HepG2 (cell line): ENCODE measurements around the gene TPCN2. TPM values are rescaled to one million over a fixed set of nuclear protein-coding genes. Genes with fewer than 3 reads are reported as not detected.

ENCODE experiments used
- AKAP8 ChIP-seq: sonication (generic); formaldehyde crosslinking; IDR thresholded peaks from 2 replicates; pipeline ENCODE4 v1.5.1; 2020; ENCODE audit warnings: mild to moderate bottlenecking, missing genetic modification reagents
- DNMT1 ChIP-seq: sonication (generic); formaldehyde crosslinking; IDR thresholded peaks from 2 replicates; pipeline ENCODE4 v1.5.1; 2020; ENCODE audit warnings: mild to moderate bottlenecking, missing genetic modification reagents
- EP300 ChIP-seq, 3 experiments: sonication (generic) in 1 of 3; formaldehyde crosslinking in 1 of 3; IDR thresholded peaks; 2 replicates each; pipeline versions ENCODE4 v1.5.1 to v1.6.1; 2011 to 2020; ENCODE audit warnings: low read depth in 2 of 3, low read length in 2 of 3, borderline replicate concordance in 1 of 3, improper control_type of control experiment in 1 of 3, mild to moderate bottlenecking in 1 of 3, missing genetic modification reagents in 1 of 3, moderate library complexity in 1 of 3
- FOXO1 ChIP-seq: sonication (generic); formaldehyde crosslinking; IDR thresholded peaks from 2 replicates; pipeline ENCODE4 v1.4.0; 2020; ENCODE audit warnings: missing genetic modification reagents
- HNF4G ChIP-seq, 2 experiments: sonication (generic) in 1 of 2; formaldehyde crosslinking in 1 of 2; IDR thresholded peaks; 2 replicates each; pipeline versions ENCODE4 v1.4.0 to v1.6.1; 2011 to 2020; ENCODE audit warnings: borderline replicate concordance in 2 of 2, low read depth in 2 of 2, mild to moderate bottlenecking in 2 of 2, low read length in 1 of 2, missing genetic modification reagents in 1 of 2, moderate library complexity in 1 of 2
- ZNF33B ChIP-seq: sonication (generic); formaldehyde crosslinking; IDR thresholded peaks from 2 replicates; pipeline ENCODE4 v1.5.1; 2020; ENCODE audit warnings: mild to moderate bottlenecking, missing genetic modification reagents
- ZNF598 ChIP-seq: sonication (generic); formaldehyde crosslinking; IDR thresholded peaks from 2 replicates; pipeline ENCODE4 v1.5.1; 2020; ENCODE audit warnings: mild to moderate bottlenecking, missing genetic modification reagents, borderline replicate concordance
- ZNF672 ChIP-seq: sonication (generic); formaldehyde crosslinking; IDR thresholded peaks from 2 replicates; pipeline ENCODE4 v1.8.1; 2022; ENCODE audit warnings: missing genetic modification reagents
- ZNF841 ChIP-seq: sonication (generic); formaldehyde crosslinking; IDR thresholded peaks from 2 replicates; pipeline ENCODE4 v1.8.1; 2023; ENCODE audit warnings: missing genetic modification reagents, borderline replicate concordance
- polyA plus RNA-seq, 8 experiments: library from polyadenylated mRNA; depleted of rRNA in 3 of 8; stranded (reverse) in 7 of 8; unstranded in 1 of 8; fragments of >200 nt; fragmentation: Illumina TruSeq in 4 of 8; extraction: Trizol in 4 of 8; gene quantifications; 2 replicates each; pipeline versions ENCODE4 v1.2.1 to v1.2.3, GENCODE V29; 2011 to 2016; ENCODE audit warnings: low read depth in 4 of 8, missing spikeins in 1 of 8, mixed read lengths in 1 of 8; ENCODE audit not compliant: insufficient read depth in 1 of 8
- total RNA-seq, 5 experiments: library from RNA; depleted of rRNA; stranded (reverse); fragments of >200 nt; fragmentation: Illumina TruSeq; extraction: Trizol; gene quantifications; 2 replicates each; pipeline ENCODE4 v1.2.3, GENCODE V29; 2016; ENCODE audit warnings: low read depth in 1 of 5
- TF ChIP-seq, protein P1 (sequence below): sonication (generic); formaldehyde crosslinking; conservative IDR thresholded peaks from 2 replicates; pipeline ENCODE4 v1.4.0; 2020; ENCODE audit warnings: mild to moderate bottlenecking, missing genetic modification reagents, moderate library complexity
- TF ChIP-seq, protein P2 (sequence below): sonication (generic); formaldehyde crosslinking; conservative IDR thresholded peaks from 2 replicates; pipeline ENCODE4 v1.5.0; 2020; ENCODE audit warnings: missing genetic modification reagents
- TF ChIP-seq, protein P3 (sequence below): sonication (generic); formaldehyde crosslinking; IDR thresholded peaks from 2 replicates; pipeline ENCODE4 v1.9.0; 2021; ENCODE audit warnings: mild to moderate bottlenecking, missing genetic modification reagents
- TF ChIP-seq, protein P4 (sequence below): IDR thresholded peaks from 2 replicates; pipeline ENCODE4 v1.6.1; 2016; ENCODE audit warnings: control low read depth
- TF ChIP-seq, protein P5 (sequence below): sonication (generic); formaldehyde crosslinking; IDR thresholded peaks from 2 replicates; pipeline ENCODE4 v1.5.0; 2020; ENCODE audit warnings: missing genetic modification reagents

TPCN2 gene
- total and polyA plus RNA-seq, 2 of the 13 experiments (the other 11 are each of a cell fraction or from before 2014, with no cell fraction given), result 5.6 to 5.9 TPM

DNA sequence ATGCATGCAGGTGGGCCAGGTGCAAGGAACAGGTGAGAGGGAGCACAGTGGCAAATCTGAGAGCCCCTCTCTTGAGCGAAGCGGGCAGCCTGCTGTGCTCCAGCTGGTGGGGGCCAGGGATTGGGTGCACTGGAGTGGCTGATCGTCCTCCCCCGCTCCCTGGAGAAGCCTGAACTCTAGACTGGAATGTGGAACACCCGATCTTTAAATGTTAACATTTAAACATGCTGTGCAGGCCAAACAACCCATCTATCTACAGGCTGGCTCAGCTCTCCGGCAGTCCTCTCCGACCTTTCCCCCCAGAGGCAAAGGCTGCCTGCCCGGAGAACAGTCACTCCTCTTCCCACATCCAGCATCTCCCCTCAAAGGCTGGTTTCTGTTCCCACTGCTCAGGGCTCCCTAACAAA lies 40.8 kb upstream of the TPCN2 start (continued):
- TF ChIP-seq FOXO1 (CRISPR knock-in tag) (no peak), ZNF598 (0 out of 2 replicates have a peak, but pooled peaks have one; percentile 55), ZNF33B (CRISPR knock-in tag) (no peak), ZNF841 (no peak), ZNF672 (no peak), AKAP8 (CRISPR knock-in tag) (no peak), DNMT1 (no peak), EP300 (IDR thresholded peaks at IDR 0.05; ENCODE audit: low read depth in 2 of 2, low read length in 2 of 2) (peak in 1 of 2 experiments; percentile 6; a peak in 1 of 4 replicates), EP300 (CRISPR knock-in tag; IDR thresholded peaks at IDR 0.05; ENCODE audit: borderline replicate concordance) (no peak), HNF4G (IDR thresholded peaks at IDR 0.05; ENCODE audit: borderline replicate concordance, low read depth, low read length) (peak; percentile 84), HNF4G (CRISPR knock-in tag; IDR thresholded peaks at IDR 0.05; ENCODE audit: borderline replicate concordance, low read depth) (no peak)
- TF ChIP-seq, protein P1, sequence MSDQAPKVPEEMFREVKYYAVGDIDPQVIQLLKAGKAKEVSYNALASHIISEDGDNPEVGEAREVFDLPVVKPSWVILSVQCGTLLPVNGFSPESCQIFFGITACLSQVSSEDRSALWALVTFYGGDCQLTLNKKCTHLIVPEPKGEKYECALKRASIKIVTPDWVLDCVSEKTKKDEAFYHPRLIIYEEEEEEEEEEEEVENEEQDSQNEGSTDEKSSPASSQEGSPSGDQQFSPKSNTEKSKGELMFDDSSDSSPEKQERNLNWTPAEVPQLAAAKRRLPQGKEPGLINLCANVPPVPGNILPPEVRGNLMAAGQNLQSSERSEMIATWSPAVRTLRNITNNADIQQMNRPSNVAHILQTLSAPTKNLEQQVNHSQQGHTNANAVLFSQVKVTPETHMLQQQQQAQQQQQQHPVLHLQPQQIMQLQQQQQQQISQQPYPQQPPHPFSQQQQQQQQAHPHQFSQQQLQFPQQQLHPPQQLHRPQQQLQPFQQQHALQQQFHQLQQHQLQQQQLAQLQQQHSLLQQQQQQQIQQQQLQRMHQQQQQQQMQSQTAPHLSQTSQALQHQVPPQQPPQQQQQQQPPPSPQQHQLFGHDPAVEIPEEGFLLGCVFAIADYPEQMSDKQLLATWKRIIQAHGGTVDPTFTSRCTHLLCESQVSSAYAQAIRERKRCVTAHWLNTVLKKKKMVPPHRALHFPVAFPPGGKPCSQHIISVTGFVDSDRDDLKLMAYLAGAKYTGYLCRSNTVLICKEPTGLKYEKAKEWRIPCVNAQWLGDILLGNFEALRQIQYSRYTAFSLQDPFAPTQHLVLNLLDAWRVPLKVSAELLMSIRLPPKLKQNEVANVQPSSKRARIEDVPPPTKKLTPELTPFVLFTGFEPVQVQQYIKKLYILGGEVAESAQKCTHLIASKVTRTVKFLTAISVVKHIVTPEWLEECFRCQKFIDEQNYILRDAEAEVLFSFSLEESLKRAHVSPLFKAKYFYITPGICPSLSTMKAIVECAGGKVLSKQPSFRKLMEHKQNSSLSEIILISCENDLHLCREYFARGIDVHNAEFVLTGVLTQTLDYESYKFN (CRISPR knock-in tag), result peak; percentile 87
- TF ChIP-seq, protein P2, sequence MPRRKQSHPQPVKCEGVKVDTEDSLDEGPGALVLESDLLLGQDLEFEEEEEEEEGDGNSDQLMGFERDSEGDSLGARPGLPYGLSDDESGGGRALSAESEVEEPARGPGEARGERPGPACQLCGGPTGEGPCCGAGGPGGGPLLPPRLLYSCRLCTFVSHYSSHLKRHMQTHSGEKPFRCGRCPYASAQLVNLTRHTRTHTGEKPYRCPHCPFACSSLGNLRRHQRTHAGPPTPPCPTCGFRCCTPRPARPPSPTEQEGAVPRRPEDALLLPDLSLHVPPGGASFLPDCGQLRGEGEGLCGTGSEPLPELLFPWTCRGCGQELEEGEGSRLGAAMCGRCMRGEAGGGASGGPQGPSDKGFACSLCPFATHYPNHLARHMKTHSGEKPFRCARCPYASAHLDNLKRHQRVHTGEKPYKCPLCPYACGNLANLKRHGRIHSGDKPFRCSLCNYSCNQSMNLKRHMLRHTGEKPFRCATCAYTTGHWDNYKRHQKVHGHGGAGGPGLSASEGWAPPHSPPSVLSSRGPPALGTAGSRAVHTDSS (CRISPR knock-in tag), result no peak
- TF ChIP-seq, protein P3, sequence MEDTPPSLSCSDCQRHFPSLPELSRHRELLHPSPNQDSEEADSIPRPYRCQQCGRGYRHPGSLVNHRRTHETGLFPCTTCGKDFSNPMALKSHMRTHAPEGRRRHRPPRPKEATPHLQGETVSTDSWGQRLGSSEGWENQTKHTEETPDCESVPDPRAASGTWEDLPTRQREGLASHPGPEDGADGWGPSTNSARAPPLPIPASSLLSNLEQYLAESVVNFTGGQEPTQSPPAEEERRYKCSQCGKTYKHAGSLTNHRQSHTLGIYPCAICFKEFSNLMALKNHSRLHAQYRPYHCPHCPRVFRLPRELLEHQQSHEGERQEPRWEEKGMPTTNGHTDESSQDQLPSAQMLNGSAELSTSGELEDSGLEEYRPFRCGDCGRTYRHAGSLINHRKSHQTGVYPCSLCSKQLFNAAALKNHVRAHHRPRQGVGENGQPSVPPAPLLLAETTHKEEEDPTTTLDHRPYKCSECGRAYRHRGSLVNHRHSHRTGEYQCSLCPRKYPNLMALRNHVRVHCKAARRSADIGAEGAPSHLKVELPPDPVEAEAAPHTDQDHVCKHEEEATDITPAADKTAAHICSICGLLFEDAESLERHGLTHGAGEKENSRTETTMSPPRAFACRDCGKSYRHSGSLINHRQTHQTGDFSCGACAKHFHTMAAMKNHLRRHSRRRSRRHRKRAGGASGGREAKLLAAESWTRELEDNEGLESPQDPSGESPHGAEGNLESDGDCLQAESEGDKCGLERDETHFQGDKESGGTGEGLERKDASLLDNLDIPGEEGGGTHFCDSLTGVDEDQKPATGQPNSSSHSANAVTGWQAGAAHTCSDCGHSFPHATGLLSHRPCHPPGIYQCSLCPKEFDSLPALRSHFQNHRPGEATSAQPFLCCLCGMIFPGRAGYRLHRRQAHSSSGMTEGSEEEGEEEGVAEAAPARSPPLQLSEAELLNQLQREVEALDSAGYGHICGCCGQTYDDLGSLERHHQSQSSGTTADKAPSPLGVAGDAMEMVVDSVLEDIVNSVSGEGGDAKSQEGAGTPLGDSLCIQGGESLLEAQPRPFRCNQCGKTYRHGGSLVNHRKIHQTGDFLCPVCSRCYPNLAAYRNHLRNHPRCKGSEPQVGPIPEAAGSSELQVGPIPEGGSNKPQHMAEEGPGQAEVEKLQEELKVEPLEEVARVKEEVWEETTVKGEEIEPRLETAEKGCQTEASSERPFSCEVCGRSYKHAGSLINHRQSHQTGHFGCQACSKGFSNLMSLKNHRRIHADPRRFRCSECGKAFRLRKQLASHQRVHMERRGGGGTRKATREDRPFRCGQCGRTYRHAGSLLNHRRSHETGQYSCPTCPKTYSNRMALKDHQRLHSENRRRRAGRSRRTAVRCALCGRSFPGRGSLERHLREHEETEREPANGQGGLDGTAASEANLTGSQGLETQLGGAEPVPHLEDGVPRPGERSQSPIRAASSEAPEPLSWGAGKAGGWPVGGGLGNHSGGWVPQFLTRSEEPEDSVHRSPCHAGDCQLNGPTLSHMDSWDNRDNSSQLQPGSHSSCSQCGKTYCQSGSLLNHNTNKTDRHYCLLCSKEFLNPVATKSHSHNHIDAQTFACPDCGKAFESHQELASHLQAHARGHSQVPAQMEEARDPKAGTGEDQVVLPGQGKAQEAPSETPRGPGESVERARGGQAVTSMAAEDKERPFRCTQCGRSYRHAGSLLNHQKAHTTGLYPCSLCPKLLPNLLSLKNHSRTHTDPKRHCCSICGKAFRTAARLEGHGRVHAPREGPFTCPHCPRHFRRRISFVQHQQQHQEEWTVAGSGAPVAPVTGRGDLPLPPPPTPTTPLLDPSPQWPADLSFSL (CRISPR knock-in tag), result no peak
- TF ChIP-seq, protein P4, sequence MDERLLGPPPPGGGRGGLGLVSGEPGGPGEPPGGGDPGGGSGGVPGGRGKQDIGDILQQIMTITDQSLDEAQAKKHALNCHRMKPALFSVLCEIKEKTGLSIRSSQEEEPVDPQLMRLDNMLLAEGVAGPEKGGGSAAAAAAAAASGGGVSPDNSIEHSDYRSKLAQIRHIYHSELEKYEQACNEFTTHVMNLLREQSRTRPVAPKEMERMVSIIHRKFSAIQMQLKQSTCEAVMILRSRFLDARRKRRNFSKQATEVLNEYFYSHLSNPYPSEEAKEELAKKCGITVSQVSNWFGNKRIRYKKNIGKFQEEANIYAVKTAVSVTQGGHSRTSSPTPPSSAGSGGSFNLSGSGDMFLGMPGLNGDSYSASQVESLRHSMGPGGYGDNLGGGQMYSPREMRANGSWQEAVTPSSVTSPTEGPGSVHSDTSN (CRISPR knock-in tag), result no peak
- TF ChIP-seq, protein P5, sequence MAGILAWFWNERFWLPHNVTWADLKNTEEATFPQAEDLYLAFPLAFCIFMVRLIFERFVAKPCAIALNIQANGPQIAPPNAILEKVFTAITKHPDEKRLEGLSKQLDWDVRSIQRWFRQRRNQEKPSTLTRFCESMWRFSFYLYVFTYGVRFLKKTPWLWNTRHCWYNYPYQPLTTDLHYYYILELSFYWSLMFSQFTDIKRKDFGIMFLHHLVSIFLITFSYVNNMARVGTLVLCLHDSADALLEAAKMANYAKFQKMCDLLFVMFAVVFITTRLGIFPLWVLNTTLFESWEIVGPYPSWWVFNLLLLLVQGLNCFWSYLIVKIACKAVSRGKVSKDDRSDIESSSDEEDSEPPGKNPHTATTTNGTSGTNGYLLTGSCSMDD (CRISPR knock-in tag), result no peak
